Sciatic nerve (tissue), 2 donors: ENCODE measurements around the gene ARID4B. TPM values are rescaled to one million over a fixed set of nuclear protein-coding genes. Genes with fewer than 3 reads are reported as not detected.

Experiments used
- ATAC-seq: fragments of 200-7000 bp; cut with Tn5 transposase; one replicate; pipeline ENCODE4 v1.9.1; 2020; ENCODE audit warnings: mild to moderate bottlenecking, moderate library complexity
- DNase-seq: peaks from one replicate; pipeline ENCODE4 v3.0.0-alpha.2; 2020; ENCODE audit warnings: low spot score
- intact Hi-C: fragments of 100-400 bp; cut with DNase I; formaldehyde crosslinking; loops from one replicate; pipeline ENCODE4 v1.14.2; 2022
- total RNA-seq: library from RNA; stranded (reverse); fragmentation: NEBNext Ultra II Directional; extraction: Animal tissue kit (Norgen Biotek cat#: 25700); gene quantifications from one replicate; pipeline ENCODE4 v1.2.1, GENCODE V29; 2021
- donor health status: DM: no; HTN: no; CAD: no.
- donor health status: DM: no; HTN: no; CAD: no.

Gene ARID4B
- total RNA-seq, 1 donor from 2014 or later, result 61.3 TPM

DNA sequence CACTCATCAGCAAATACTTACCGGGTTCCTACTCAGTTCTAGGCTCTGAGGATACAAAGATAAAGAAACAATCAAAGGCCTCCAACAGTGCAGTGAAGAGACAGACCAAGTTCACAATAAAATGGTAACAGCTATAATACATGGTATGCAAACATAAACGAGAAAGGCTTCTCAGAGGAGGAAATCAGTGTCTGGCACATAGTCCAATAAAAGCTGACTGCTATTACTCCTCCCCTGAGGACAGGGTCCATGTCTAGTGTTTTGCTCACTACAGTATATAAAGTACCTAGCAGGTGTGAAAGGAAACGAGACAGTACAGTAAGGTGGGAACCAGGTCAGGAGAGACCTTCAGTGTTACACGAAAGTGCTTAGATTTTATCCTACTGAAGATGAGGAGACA, 171.2 kb downstream of the ARID4B start:
- intact Hi-C loops, result no loop called here
- ATAC-seq, result no peak

DNA sequence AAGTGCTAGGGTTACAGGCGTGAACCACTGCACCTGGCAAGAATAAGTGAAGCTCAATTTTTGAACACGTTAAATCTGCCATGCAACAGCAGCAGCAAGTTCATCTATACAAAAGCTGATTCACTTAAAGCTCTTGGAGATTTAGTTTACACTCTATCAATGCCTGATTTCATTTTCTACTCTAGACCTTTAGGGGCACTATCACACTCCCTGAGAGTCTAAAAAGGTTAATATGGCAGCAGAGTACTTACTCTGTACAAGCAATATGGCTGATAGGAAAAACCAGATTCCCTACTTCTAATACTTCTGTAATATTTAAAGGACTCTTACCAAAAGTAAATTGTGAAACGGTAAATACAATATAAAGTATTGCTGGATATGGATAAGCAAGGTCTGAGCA, 171.7 kb downstream of the ARID4B start:
- ATAC-seq (no peak), DNase-seq (no peak)
- intact Hi-C loops, result no loop called here

More for the DNA sequence above, 171.2 kb downstream of the ARID4B start:
- DNase-seq, result no peak

DNA sequence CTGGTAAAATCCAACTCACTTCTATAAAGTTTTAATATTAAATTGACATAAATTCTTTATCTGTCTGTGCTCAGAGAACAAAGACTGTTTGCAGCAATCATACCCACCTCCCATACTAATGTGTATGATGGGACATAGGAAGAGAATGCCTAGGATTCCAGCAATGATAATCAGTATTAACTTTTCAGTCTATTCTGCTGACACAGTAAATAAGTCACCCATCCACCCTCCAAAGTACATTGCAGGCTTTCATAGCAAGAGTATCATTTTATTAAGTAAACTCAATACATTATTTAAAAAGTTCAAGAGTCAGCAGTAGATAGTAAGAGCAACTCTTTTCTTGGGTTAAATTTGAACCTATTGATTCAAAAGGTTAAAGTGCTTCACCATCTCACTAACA, 175.7 kb downstream of the ARID4B start:
- DNase-seq (no peak), ATAC-seq (no peak)
- intact Hi-C loops, result no loop called here

DNA sequence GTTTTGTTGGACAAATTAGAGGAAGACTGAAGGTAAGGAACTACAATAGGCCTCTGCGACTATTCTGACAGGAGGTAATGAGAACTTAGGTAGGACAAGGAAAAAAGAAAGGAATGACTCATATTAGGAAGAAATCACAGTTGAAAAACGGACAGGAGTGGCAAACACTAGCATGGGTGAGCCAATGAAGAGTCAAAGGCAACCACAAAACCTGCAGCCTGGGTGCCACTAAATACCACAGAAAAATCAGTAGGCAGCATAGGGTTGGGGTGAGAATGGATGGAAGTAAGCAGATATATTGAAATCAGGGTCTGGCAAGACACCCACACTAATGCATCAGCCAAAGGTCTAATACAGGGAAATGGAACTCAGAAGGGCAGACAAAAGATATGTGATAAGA, 176.9 kb downstream of the ARID4B start:
- ATAC-seq, result no peak
- intact Hi-C loops, result no loop called here

DNA sequence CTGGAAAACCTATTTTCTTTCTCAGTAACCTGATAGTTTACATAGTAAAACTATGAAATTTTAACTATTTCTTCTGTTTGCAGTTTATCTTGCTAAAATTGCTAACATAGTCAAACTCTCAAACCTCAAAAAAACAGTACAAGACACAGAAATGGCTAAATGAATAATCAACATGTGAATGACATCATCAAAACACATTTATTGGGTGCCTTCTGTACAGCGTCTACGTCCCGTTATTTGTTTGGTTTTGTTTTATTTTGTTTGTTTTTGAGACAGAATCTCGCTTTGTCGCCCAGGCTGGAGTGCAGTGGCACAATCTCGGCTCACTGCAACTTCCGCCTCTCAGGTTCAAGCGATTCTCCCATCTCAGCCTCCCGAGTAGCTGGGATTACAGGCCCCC, 178.2 kb downstream of the ARID4B start:
- DNase-seq, result no peak
- intact Hi-C loops, result no loop called here
- no peak for ATAC-seq

More for the DNA sequence above, 176.9 kb downstream of the ARID4B start:
- no peak for DNase-seq

DNA sequence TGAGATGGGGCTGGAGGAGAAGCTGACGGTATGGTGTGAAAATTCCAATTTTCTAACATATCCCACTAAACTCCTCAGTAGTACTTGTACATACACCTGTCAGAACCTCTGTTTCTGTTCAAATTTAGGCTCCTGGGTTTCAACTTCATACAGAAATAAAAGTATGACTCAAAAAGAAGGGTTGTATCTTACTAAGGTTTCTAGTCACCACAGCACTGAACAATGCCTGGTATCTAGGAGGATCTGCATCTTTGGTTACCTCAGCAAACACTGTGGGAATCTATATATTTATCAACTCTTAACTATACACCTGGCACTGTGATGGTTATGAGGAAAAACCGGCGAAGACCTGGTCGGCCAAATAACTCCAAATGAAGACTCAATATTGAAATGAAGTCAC, 180.7 kb downstream of the ARID4B start:
- intact Hi-C loops, result no loop called here
- no peak for DNase-seq
- ATAC-seq, result no peak

DNA sequence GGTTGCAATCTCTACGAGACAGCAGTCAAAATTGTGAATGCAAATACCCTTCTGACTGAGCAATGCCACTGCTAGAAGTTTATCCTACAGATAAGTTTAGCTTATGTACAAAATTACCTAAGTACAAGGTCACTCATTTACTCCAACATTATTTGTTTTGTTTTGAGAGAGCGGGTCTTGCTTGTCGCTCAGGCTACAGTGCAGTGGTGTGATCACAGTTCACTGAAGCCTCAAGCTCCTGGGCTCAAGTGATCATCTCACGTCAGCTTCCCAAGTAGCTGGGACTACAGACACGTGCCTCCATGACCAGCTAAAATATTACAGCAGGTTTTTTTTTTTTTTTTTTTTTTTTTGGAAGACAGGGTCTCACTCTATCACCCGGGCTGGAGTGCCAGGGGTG, 182.3 kb downstream of the ARID4B start:
- intact Hi-C loops, result no loop called here
- no peak for ATAC-seq
- no peak for DNase-seq

DNA sequence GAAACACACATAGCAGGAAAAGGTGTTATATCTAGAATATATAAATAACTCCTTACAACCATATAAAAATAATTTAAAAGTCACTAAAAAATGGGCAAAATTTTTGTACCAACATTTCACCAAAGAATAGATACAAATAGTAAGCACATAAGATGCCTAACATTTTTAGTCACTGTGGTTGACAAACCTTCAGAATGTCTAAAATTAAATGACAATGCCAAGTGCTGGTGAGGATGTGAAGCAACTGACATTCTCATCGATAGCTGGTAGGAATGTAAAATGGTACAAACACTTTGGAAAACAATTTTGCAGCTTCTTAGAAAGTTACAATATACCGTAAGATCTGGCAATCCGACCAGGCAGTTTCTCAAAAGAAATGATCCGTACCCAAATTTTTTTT, 185.0 kb downstream of the ARID4B start:
- no peak for ATAC-seq
- no peak for DNase-seq
- intact Hi-C loops, result no loop called here

DNA sequence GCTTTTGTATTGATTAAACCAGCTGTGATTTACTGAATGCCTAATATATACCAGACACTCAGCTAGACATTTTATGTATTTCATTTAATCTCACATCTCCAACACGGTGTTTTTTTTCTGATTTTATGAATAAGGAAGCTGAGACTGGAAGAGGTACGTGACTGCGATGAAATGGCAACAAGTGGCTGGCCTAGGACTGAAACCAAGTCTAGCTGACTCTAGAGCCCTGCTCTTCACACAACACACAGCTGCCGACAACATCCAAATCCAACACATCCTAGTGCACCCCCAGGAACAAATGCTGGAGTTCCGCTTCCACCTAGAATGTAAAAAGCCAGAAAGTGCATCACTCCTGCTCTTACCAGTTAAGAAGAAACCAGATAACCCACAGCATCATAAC, 188.7 kb downstream of the ARID4B start:
- no peak for ATAC-seq
- intact Hi-C loops, result no loop called here

DNA sequence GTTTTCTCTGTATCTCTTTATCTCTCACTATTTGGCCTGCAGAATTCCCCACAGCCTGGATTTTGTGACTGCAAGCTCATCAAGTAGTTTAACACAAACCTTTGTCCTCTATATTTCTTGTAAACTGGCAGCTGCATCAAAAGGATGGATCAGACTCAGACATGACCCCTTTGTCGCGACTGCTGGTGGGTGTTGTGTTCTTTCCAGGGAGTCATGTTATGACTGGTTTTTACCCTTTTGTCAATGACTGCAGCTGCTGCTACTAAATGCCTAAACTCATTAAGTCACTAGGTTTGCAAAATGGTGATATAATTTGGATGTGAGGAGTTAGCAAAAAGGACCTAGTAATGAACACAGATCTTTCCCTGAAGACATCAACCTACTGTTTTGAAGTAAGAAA, 189.2 kb downstream of the ARID4B start:
- ATAC-seq (no peak), DNase-seq (no peak)
- intact Hi-C loops, result no loop called here

More for the DNA sequence above, 188.7 kb downstream of the ARID4B start:
- DNase-seq, result no peak

DNA sequence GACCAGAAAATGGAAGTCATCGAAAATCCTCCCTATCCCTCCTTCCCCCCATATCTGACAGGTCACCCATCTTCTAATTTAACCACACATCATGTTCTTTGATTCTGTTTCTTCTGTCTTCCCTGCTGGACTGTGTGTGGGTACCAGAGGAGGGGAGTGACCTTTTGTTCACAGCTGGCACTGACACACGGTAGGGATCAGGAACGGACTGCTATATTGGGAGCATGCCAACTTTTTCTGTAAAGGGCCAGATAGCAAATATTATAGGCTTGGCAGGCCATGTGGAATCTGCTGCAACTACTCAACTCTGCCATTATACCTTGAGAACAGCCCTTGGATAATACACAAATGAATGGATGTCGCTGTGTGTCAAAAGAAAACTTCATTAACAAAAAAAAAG, 191.9 kb downstream of the ARID4B start:
- ATAC-seq, result no peak
- no peak for DNase-seq
- intact Hi-C loops, result no loop called here

DNA sequence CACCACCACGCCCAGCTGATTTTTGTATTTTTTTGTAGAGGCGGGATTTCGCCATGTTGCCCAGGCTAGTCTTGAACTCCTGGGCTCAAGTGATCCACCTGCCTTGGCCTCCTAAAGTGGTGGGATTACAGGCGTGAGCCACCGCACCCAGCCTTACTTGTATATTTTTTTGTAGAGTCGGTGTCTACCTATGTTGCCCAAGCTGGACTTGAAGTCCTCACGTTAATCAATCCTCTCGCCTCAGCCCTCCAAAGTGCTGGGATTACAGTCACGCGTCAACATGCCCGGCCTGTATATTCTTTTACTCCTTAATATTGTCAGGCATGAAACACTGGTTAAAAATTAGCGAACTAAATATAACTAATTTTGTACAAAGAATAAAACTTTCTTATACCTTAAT, 193.8 kb downstream of the ARID4B start:
- DNase-seq, result no peak
- intact Hi-C loops, result no loop called here

DNA sequence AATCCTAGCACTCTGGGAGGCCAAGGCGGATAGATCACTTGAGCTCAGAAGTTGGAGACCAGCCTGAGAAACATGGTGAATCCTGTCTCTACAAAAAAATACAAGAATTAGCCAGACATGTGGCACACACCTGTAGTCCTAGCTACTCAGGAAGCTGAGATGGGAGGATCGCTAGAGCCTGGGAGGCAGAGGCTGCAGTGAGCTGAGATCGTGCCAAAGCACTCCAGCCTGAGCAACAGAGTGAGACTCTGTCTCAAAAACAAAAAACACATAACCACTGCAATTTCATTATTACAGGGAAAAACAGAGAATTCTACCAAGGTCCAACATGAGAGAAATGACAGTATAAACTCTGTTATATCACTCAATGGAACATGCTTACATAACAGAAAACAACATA, 194.9 kb downstream of the ARID4B start:
- ATAC-seq, result no peak
- no peak for DNase-seq
- intact Hi-C loops, result no loop called here

More for the DNA sequence above, 193.8 kb downstream of the ARID4B start:
- ATAC-seq, result no peak

DNA sequence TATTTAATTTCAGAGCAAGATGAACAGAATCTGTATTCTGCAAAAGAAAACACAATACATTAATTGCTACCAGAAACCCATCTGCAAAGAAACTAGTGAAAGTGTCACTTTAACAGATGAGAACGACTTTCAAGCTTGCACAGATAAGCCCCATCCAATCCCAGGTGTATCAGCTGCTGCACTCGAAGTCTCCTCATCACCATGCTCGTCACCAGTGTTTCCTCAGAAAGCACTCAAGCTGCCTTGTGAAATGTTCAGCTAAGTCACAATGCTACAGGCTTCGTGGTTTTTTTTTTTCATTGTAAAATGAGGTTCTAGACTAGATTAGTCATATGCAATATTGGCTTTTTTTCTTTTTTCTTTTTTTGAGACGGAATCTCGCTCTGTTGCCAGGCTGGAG, 196.0 kb downstream of the ARID4B start:
- DNase-seq (no peak), ATAC-seq (no peak)
- intact Hi-C loops, result no loop called here

DNA sequence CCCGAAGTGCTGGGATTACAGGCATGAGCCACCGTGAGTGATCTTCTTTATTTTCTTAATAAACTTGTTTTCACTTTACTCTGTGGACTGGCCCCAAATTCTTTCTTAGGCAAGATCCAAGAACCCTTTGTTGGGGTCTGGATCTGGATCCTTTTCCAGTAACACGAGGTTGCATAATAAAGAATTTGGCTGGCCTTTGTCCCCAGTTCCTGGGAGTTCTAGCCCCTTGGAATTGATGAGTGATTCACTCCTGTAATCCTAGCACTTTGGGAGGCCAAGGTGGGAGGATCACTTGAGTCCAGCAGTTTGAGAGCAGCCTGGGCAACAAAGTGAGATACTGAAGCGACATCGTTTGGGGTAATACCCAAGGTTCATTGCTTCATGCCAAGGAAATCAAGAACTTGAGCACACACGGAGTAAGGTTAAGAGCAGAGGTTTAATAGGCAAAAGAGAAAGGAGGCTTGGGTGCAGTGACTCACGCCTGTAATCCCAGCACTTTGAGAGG, 197.2 kb downstream of the ARID4B start:
- no peak for DNase-seq
- intact Hi-C loops, result no loop called here
- no peak for ATAC-seq

DNA sequence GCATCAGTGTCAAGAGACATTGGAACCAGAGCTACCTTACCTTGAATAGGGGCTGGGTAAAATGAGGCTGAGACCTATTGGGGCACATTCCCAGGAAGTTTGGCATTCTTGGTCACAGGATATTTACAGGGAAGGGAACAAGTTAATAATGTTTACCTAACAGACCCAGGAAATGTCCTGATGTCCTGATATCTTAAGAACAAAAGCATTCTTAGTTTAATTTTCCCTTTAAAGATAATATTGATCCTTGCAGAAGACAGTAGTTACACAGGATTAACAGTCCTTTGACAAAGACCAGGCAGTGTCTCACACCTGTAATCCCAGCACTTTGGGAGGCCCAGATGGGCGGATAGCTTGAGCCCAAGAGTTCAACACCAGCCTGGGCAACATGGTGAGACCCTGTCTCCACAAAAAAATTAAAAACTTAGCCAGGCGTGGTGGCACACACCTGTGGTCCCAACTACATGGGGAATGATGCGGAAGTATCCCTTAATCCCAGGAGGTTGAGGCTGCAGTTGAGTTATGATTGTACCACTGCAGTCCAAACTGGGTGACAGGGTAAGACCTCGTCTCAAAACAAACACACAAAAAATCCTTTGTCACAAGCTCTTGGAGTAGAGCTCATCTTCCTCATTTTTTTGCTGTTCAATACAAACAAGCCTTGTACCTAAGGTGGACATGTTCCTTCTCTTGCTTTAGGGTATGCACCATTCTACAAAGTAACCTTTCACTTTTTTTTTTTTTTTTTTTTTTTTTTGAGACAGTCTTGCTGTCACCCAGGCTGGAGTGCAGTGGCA, 198.0 kb downstream of the ARID4B start:
- ATAC-seq (no peak), DNase-seq (no peak)
- intact Hi-C loops, result no loop called here

DNA sequence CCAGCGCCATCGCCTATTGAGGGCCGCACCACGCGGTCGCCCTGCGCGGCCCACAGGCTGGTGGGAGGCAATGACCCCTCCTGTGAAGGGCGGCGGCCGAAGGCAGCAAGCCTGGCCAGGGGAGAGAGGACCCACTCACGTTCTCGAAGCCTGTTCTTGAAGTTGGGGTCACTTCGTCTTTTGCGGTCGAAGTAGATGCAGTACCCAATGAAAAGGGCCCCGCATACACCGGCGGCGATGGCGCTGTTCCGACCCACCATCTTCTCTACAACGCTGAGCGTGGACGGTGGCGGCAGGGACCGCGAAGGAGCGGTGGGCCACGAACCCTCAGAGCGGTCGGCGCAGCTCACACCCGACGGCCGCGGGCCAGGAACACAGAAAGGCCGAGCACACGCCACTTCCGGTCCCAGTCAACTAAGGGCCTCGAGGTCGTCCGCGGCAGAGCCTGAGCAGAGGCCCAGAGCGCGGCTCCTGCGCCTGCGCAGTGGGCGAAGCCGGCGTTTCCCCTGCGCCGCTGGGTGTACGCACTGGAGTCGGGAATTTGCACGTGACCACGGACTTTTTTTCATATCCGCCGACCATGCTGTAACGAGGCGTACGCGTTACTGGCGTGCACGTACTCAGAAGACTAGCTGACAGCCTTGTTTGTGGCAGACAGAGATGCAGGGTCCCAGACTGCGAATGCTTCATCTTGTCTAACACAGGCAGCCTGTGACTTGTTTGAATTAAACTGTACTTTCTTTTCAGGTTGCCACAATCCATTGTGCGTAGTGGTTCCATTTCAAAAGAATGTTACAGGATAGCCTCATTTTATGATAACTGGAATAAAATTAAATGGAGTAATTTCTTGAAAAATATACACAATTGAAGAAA, 199.3 kb downstream of the ARID4B start, which contains the start of gene TOMM20:
Gene TOMM20 (minus strand): TSS at position 382 of the 873 bp plus-strand sequence. CDS start 122 bp downstream, at position 260.
- intact Hi-C loops, result no loop called here
- DNase-seq (peak; percentile 95), ATAC-seq (peak; percentile 100)

DNA sequence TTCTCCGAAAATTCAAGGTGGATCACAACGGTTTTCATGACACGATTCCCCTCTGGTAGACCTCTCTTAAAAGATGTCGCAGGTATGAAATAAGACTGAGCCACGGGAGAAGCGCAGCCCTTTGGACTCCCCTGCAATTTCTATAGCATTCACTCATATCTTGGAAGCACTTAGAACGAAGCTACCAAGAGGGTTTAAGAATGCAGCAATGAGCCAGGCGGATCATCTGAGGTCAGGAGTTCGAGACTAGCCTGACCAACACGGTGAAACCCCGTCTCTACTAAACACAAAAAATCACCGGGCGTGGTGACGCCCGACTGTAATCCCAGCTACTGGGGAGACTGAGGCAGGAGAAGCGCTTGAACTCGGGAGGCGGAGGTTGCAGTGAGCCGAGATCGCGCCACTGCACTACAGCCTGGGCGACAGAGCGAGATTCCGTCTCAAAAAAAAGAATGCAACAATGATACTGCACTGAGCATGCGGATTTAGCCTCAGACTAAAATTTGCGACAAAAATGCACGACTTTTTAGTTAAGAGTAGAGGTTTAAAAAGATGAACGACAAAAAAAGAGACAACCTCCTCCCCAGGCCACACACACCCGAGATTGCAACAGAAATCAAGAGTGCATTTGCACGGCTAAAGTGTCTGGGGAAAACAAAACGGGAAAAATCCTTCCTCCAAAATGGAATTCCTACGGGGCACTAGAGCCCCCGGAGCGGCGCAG, 200.1 kb downstream of the ARID4B start:
- DNase-seq, result no peak
- intact Hi-C loops, result no loop called here
- no peak for ATAC-seq

DNA sequence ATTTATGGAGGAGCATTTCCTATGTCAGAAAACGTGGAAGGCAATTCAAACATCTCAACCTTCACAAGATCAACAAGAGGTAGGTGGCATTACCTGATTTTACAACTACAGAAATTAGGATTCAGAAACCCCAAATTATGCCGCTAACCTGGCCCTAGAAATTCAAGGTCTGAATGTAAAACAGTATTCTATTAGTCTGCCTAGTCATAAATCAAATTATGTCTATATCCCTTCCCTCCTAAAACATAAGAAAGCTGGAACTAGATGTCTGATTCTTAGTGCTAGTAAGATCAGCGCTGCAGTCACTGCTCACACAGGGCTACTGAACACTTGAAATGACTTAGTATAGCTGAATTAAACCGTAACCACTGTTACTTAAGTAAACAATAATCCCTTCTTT, 200.8 kb downstream of the ARID4B start:
- intact Hi-C loops, result no loop called here
- DNase-seq (no peak), ATAC-seq (no peak)
